ENCODE measurements around the gene RIPK4.
"Not testable (repeated sequence)": the region's sequence is repeated elsewhere in the genome, so short reads cannot be mapped to it uniquely, and the experiment has no call there.

RIPK4 gene

DNA sequence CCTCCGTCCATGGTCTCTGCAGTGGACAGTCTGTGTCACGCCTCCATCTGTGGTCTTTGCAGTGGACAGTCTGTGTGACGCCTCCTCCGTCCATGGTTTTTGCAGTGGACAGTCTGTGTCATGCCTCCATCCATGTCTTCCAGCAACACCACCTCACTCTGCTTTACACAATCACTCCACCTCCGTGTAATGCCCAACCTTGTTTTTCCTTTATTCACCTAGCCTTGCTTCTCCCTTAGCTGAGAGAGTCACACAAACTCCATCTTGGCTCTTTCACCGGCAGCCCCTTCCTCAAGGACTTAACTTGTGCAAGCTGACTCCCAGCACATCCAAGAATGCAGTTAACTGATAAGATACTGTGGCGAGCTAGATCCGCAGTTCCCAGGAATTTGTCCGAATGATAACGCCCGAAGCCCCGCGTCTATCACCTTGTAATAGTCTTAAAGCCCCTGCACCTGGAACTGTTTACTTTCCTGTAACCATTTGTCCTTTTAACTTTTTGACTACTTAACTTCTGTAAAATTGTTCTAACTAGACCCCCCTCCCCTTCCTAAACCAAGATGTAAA, 52.5 kb downstream of the RIPK4 start:
- not testable (repeated sequence) for DNase-seq (ENCODE audit: low spot score)

DNA sequence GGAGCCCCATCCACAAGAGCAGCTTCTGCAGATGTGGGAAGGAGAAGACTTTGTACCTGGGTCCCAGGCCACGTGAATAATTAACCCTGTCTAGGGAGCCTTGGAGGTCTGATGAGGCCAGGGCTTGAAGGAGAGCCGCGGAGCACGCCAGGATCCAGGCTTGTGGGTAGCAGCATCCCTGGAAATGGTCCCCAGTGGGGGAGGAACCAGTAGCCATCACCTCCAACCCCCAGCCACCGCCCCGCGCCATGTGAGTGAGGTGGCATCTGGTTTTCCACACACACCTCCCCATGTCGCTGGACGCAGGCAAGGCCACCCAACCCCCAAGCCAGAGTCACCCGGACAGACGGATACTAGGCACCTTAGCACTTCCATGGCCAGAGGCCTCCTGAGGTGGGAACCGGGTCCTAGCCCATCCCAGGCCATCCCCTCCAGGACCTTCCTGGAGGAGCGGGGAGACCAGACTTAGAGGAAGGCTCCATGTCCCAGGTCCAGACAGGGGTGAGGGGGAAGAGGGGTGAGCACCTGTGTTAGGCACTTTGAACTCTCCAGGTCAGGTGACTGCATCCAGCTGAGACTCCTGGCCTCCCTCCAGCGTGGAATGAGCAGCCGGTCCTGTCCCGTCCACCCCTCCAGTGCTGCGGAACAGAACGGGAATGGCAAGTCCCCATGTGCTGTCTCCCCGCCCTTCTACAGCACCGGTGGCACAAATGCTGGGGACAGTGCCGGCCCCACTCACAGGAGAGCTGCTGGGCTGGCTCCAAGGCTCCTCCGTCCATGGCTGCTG, 53.2 kb downstream of the RIPK4 start:
- DNase-seq (ENCODE audit: low spot score) = no peak

DNA sequence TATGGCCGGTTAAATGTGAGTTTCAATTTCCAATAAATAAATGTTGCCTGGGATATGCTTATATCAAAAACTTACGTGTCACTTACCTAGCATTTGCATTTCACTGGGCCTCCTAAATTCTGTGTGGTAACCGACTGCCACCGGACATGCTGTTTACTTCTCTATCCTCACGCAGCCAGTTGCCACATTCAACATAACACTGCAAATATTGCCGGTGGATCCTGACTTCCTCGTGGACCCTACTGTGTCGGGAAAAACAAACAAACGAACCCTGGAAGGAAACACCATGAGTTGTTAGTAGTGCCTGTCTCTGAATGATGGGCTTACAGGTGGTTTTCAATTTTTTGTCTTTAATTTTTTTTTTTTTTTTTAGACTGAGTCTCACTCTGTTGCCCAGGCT, 54.1 kb downstream of the RIPK4 start:
- DNase-seq (ENCODE audit: low spot score) = no peak

DNA sequence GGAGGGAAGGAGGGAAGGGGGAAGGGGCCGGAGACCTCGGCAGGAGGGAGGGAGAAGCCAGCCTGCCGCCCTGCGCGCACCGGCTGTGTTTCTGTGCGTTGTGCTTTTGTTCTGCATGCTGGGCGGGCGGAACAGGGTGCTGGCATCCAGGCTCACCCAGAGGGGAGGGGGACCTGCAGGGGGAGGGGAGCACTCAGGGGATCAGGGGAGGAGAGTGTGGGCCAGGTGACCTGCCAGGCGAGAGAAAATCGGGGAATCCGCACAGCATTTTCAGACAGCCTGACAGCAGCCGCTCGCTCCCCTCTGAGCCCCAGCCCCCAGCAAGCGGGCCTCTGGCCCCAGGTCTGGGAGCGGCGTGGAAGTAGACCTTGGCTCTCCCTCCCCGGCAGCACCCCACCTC, 54.7 kb downstream of the RIPK4 start:
- DNase-seq (ENCODE audit: low spot score) = no peak

DNA sequence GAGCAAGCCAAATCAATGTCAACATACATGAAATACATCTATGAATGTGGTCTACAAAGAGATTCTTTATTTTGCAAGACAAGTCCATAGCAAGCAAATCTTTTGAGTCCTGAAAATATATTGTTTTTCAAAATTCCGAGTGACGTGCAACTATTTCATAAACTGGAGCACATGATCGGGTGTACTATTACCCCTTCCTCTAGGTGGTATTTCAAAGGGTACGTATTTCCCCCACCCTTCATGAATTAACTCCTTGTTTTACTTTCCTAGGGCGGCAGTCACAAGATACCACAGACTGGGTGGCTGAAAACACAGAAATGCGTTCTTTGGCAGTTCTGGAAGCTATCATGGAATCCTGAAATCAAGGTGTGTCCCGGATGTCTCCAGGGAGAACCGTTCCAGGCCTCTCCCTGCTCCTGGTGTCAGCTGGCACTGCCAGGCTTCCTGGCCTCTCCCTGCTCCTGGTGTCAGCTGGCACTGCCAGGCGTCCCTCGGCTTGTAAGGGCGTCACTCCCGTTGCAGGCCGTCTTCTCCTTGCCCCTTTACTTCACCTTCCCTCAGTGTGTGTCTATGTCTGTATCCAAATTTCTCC, 55.3 kb downstream of the RIPK4 start:
- no peak for DNase-seq (ENCODE audit: low spot score)

DNA sequence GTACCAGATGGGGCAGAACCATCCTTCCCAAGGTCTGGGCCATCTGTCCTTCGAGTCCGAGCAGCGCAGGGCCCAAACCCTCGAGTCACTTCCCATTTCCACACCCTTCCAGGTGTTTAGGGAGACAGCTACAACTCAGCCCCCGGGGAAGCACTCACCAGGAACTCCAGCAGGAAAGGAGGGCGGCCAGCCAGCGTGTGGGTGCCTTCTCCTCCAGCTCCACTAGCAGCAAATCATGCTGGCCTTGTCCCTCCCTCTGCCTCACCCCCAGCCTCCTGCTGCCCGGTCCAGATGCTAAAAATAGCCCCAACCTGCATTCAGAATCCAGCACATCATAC, 56.1 kb downstream of the RIPK4 start:
- DNase-seq (ENCODE audit: low spot score) = no peak

DNA sequence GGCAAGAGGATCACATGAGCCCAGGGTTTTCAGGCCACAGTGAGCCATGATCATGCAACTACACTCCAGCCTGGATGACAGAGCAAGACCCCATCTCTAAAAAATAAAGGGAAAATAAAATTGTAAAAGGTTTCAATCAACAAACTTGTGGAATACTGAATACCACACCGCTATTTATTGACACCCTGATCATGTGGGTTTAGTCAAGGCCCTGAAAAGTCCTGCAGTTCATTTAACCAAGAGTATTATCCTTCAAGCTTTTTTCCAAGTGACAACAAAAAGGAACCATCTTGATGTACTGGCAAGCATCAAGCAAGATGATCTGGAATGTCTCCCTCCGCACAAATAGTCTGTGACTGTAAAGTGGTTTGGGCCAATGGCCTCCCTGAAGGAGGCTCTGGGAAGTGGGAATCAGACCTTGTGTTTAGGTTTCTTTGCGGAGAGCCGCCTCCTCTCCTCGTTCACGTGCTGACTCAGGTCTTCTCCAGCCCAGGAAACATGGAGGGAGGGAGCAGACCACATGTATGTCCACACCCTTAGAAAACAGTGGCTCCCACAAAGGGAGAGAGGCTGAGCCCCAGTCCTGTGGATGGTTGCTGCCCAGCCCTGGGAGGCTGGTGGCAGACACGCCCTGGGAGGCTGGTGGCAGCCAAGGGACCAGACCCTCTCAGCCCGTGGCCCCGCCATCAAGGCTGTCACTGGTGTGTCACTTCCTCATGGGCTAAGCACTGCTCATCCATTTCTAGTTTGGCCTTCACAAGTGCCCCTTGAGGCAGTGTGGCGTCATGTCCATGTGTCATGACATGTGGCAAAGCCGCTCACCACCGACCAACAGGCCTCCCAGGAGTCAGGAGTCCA, 56.7 kb downstream of the RIPK4 start:
- no peak for DNase-seq (ENCODE audit: low spot score)

DNA sequence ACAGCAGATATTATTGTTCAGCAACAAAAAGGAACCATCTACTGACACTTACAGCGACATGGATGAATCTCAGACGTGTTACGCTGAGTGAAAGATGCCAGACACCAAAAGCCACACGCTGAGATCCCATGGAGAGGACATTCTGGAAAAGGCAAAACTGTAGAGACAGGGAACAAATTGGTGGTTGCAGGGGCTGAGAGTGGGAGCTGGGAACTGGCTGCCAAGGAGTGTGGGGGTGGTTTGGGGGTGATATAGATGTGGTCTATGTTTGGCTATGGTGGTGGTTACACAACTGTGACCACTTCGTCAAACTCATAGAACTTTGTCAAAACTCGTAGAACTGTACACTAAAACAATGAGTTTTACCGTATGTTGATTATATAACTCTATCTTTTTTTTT, 57.7 kb downstream of the RIPK4 start:
- no peak for DNase-seq (ENCODE audit: low spot score)

DNA sequence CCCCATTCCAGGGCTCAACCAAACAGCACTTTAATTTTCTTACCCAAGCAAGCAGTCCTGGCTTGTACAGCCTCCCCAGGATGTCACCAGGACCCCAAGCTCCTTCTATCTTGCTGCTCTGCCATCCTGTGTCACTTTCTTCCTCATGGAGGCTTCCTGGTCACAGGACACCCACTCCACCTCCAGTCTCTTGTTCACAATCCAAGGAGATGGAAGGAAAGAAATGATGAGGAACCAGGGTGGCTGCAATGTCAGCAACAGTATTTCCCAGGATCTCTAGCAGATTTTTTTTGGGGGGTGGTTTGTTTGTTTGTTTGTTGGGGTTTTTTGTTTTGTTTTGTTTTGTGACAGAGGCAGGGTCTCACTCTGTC, 58.9 kb downstream of the RIPK4 start:
- DNase-seq (ENCODE audit: low spot score) = no peak

DNA sequence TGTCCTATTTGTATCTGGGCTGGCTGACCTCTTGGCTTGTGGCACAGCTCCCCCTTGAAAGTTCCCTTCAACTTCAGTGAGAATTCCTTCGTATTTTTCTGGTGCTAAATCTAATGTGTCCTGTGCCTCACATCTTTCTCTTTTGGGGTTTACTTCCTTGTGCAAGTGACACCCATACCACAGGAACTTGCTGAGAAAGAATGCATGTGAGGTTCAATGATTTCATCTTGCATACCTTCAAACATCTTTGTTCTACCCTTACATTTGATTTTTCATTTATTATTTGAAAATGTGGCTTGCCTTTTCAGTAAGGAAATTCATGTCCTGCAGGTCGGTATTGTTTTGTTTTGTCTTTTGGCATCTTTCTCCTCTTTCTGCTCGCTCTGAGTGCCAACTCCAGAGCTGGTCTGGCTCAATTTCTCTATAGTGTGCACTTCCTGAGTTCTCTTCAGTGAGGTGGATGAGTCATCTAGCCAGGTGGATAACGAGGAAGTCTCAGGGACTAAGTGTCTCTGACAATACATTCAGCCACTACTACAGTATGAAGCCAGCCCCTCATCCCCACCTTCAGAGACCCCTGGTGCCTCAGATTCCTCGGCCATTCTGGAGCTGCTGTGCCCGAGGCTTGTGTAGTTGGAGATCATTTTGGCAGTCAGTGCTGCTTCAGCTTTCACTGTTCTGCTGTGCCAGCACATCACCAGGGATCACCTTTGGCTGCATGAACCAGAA, 59.5 kb downstream of the RIPK4 start:
- no peak for DNase-seq (ENCODE audit: low spot score)

DNA sequence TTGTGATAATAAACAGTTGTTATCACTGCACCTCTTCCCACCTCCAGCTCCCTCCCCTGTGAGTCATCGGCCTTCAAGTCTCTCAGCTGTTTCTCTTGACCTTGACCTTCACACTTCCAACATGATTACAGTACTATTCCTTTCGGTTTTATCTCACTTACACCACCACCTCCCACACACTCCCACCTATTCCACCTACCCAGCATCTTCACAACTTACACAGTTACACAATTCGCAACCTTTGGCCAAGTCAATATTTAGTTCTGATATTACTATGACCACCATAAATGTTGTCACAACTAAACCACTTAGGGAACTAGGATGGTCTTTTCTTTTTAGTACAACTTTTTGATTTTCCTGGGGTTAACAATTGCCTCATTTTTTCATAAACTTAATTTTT, 60.2 kb downstream of the RIPK4 start:
- DNase-seq (ENCODE audit: low spot score) = no peak

DNA sequence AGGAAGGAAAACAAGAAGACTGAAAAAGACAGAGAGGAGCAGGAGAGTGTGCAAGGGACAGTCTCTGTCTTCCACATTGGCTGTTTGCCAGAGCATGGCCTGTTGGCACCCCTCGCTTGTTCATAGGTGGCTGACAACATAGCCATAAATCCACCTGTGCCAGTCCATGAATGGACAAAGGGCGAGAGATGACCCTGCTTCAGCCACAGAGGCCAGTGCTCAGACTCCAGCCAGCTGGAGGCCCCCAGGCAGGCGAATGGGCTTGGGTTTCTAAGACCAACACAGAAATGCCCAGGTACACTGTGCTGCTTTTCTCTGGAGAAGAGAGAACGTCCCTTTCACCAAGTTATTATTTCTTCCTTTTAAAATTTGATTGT, 60.6 kb downstream of the RIPK4 start:
- no peak for DNase-seq (ENCODE audit: low spot score)

DNA sequence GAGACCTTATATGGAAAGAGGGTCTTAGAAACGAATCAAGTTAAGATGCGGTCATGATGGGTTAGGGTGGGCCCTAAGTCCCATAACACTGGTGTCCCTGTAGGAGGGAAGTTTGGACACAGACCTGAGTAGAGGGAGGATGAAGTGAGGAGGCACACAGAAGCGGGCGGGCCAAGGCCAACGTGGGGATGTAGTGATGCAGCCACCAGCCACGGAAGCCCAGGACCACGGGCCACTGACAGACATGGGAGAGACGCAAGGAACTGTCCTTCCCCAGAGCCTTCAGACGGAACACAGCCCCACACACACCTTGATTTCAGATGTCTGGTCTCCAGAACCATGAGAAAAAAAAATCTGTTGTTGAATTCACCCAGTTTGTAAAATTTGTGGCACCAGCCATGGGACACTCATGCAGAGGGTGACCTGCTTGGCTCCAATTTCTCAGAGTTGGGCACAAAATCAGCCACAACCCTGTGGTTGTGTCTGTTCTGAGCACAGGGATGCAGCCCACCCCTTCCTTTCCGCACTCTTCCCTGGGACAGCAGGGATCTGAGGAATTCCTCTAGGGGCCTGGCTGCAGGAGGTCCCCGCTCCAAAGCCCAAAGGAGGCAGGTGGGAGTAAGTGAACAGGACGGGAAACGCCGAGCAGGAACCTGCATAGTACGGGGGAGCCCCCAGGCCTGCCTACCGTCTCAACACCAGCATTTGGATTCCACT, 61.1 kb downstream of the RIPK4 start:
- no peak for DNase-seq (ENCODE audit: low spot score)

DNA sequence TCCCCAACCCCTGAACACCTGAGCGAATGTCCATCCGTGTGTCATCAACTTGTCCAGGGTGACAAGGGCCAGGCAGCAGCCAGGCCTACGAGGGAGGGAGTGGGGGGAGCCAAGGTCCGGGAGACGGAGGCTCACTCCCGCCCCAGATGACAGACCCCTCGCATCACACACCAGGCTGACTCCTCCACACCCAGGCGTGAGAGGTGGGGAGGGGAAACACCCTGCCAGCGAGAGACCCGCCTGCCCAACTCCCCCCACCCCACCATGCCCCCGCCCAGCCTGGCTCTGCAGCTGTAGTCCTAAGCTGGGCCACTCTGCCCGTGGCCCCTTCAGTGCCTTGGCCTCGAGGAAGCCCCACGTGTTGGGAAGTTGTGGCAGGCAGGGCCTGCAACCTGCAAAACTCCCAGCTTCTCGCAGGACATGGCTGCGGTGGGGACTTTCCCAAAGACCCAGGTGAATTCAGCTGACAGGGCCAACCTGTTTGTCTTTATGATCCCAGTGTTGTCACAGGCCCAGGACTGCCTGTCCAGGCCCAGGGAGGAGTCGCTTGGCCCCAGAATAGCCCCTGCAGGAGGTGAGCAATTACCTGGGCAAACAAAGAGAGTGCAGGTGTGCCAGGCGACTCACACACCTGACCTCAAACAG, 62.9 kb downstream of the RIPK4 start:
- no peak for DNase-seq (ENCODE audit: low spot score)

DNA sequence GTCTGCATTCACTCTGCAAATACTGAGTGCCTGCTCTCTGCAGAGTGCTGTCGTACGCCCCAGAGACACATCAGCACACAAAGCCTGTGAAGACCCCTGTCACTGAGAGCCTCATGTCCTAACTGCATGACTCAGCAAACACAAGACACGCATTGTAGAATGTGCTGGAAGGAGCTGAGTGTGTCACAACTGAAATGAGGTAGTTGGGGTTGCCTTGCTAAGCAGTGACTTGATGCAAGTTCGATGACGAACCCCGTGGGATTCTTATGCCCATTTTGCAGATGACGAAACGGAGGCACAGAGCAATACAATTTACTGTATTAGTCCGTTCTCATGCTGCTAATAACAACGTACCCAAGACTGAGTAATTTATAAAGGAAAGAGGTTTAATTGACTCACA, 65.1 kb downstream of the RIPK4 start:
- DNase-seq (ENCODE audit: low spot score) = no peak

DNA sequence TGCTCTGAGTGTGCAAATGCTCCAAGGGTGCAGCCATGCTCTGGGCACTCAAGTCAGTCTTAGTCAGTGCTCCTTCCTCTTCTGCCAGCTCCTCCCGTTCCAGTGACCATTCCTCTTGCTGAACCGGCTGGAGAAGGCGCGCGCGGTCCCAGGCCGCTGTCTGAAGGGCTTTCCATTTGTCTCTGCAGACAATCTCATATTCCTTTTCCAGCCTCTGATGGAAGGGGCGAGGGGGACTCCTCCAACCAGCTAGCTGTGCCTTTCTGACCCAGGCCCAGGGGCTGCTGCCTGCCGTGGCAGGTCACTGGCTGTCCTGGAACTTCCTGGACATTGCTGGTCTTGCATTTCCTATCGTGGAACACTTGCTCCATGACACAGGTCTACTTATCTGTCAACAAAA, 67.5 kb downstream of the RIPK4 start:
- DNase-seq (ENCODE audit: low spot score) = no peak

DNA sequence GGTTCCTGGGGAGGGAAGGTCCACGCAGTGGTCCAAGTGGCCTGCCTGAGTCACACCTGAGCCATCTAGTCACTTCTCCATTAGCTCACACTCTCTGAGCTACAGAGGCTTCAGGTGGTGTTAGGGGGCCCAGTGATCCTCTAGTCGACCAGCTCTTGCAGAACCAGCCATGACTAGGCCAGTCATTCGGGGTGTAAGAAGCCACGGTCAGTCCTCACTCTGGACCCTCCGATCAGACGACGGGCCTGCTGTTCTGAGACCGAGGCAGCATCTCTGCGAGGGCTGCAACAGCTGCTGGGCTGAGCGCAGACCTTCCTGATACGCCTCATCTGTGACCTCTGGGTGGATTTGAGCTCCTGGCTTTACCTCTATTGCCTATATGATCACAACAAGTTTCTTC, 68.8 kb downstream of the RIPK4 start:
- DNase-seq (ENCODE audit: low spot score) = no peak

DNA sequence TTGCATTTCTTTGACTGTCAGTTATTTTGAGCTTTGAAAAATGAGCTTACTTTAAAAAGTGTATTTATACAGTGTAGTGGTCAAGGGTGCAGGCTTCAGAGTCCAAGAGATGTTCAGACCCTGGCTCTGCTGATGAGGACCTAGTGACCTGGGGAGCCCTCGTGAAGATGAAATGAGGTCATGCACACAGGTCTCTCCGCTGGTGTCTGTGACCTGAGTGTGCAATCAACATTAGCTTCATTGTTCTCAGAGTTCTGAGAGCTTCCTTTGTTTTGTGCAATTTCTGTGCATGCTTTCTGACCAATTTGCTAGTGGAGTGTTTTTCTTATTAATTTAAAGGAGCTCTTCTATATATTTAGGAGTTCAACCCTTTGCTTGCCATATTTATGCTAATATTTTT, 71.3 kb downstream of the RIPK4 start:
- no peak for DNase-seq (ENCODE audit: low spot score)

DNA sequence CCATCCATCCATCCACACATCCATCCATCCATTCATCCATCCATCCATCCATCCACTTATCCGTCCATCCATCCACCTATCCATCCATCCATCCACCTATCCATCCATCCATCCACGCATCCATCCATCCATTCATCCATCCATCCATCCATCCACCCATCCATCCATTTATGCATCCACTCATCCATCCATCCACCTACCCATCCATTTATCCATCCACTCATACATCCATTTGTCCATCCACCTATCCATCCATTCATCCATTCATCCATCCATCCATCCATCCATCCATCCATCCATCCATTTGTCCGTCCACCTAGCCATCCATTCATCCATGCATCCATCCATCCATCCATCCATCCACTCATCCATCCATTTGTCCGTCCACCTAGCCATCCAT, 72.8 kb downstream of the RIPK4 start:
- not testable (repeated sequence) for DNase-seq (ENCODE audit: low spot score)

DNA sequence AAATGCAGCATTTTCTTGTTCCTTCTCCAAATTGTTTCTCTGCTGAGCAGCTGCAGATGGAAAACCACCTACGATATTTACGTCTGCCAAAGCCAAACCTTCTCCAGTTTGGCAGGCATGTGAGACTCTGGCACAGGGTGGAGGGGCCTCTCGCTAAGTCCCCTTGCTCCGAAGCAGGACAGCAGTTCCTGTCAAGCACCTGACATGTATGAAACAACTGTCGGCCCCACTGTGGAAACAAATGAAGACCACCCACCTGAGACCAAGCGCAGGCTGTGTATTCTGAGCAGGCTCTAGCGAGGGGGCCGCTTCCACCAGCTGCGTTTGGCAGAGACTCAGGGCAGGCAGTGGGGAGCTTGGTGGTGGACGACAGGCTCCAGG, 74.7 kb downstream of the RIPK4 start:
- DNase-seq (ENCODE audit: low spot score) = peak; percentile 17
